HG03432 (cell line): ENCODE results near the gene TTC8.

Experiments
- ATAC-seq: cut with Tn5 transposase; IDR thresholded peaks from one replicate; pipeline ENCODE4 v1.9.1; 2021; ENCODE audit warnings: mild to moderate bottlenecking, moderate library complexity; ENCODE audit not compliant: unreplicated experiment

The TTC8 gene

DNA sequence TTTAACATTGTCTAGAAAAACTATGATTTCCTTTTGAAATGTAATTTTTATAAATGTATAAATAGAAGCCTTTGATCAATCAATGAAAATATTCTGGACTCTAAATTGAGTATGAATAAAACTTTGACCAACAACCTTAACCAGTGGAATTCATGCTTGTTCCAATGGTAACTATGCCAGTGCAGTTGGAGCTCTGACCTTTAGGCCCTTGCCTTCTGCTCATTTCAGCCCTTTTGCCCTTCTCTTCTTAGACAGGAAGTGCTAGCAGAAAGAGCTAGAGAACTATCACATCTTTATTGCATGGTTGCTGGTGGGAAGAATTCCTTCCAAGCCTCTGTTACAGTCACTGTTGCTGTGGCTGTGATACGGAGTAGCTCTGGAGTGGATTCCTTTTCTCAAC lies 39.7 kb downstream of the TTC8 start:
- ATAC-seq = no peak

DNA sequence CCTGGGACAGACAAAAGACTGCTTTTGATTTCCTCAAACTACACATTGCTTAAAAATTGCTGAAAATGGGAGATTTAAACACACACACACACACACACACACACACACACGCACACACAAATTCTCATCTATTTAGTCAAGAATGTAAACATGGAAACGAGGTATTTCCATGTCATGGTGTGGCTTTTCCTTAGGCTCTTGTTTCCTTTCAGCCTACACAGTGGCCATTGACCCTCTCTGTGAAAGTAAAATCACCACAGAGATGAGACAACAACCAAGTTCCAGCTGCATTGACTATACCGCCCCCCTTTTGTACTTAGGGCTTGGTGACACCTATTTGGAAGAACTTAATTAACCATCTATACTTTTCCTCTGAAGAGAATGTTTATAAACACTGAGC lies 41.9 kb downstream of the TTC8 start:
- ATAC-seq = no peak

DNA sequence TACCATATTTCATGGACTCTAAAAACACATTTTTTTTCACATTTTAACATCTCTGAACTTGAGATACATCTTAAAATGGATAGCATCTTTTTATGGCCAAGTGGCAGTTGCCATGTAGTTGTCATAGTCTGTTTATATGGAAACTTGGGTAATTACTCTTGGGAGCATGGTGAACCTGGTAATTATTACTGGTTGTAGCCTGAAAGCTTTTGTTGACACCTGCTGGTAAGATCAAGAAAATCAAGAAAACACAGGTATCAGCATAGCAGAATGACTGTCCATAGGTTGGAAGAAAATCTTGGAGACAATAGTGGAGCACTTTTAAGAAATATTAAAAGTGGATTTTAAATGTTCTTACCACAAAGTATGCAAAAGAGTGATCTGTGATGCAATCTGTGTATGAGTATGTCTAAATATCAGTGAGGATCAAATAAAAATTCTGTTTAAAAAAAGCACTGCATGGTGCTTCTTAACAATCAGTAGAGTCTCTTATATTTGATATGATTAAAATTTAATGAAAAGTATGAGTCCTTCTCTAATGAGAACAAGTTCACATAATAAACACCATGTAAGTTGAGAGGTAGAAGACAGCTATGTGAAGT lies 44.2 kb downstream of the TTC8 start:
- ATAC-seq = peak; percentile 50

DNA sequence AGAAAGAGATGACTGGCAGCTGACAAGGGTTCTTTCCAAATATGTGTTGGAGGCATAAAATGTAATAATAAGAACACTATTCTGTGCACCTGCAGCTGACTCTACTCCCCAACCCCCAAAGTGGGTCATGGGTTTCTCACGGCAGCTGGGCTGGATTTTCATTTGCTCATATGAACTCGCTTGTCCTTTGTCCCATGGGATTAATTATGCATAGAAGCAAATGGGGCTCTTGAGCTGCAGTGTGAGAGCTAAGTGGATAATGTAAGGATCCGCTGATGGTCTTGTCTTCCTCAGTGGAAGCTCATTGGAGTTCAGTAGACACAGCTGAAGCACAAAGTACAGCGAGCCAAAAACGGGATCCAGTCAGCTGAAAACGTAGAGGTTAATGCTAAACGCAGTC lies 46.3 kb downstream of the TTC8 start:
- ATAC-seq = no peak

DNA sequence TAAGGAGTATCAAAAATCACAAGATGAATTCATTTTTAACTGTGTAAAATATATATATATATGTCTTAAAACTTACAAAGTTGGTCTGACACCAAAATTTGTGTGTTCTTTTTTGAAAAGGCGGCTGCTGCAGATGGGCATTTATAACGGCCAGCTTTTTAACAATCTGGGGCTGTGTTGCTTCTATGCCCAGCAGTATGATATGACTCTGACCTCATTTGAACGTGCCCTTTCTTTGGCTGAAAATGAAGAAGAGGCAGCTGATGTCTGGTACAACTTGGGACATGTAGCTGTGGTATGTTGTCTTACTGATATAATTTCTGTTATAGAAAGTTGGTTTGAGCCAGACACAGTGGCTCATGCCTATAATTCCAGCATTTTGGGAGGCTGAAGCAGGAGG lies 47.0 kb downstream of the TTC8 start:
- ATAC-seq = no peak

DNA sequence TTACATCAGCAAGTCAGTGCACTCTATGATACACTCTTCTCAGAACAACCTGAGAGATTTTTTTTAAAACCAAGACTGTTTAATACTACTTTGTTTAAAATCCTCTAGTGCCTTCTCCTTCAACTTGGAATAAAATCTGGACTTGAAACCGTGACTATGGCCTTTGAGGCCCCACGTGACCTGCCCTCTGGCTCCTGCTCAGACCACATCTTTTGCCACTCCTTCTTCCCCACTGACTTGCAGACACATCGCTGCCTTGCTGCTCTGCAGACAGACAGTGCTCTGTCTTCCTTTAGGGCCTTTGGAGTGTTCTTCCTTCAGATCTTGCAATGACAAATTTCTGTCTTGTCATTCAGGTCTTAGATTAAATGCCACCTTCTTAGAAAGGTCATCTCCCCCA lies 48.5 kb downstream of the TTC8 start:
- ATAC-seq = no peak

DNA sequence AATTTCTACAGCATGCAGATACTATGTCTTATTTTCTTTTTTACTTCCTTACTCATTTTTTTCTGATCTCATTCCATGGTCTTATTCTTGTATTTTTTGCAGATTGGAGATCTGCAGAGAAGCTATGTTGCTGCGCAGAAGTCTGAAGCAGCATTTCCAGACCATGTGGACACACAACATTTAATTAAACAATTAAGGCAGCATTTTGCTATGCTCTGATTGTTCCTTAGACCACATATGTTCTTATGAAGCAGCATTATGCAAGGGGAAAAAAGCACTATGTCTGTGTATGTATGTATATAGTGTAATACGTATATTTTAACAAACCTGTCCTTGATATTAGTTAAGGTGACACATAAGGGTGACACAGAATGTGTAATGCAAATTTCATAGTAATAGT lies 52.7 kb downstream of the TTC8 start:
- no peak for ATAC-seq

DNA sequence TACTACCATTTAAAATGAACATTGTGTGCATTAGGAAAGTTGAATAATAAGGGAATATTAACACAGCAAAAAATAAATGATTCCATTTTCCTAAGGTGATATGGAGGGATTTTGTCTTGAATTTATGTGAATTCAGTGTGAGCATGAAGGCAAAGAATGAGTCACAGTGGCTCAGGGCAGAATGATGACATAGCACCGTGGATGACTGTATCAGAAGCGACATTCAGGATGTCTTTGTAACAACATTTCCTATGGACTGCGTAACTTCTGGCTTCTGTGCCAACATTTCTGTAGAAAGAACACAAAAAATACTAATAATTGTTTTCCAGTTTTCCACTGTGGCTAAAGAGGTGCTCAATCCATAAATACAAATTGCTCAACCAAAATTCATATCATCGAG lies 54.6 kb downstream of the TTC8 start:
- ATAC-seq = no peak

DNA sequence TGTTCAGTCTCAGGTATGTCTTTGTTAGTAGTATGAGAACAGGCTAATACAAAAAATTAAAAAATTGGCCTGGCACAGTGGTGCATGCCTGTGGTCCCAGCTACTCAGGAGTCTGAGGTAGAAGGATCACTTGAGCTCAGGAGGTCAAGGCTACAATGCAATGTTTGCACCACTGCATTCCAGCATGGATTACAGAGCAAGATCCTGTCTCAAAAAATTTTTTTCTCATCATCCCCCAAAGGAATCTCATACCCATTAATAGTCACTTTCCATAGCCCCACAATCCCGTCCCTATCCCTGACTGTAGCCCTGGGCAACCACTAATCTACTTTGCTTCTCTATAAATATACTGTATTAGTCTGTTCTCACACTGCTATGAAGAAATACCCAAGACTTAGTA lies 57.8 kb downstream of the TTC8 start:
- ATAC-seq = no peak

DNA sequence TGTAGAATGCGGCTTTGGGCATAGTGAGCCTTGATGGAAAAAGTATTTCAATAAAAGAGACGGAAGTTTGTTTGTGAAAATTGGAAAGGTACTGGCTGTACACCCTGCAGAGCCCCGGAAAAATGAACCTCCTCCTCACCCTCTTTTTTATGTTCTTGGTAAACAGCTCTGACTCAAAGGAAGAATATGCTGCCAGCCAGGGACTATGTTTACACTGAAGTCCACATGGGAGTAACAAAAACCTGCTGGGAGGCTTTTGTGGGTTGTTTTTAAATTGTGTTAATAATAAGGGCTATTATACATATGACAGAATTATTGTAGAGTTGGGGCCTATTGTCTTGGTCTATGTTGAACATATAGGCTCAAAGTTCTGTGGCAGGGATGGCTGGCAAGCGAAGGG lies 70.7 kb downstream of the TTC8 start:
- no peak for ATAC-seq

DNA sequence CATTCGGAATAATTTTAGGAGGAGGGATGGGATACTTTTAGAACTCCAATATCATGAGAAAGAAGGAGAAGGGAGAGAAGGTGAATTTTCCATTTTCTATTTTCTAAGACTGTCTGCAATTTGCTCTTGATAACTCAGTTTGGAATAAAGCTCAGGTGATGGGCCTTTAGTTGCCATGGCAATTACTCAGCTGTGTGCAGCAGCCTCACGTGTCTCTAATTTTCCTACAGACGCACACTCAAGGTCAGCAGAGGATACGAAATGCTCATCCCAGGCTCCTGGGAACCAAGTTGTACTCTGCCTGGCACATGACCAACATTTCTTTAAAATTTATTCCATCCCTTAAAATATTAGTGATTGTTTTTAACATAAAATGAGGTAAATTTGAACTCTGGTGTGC lies 76.7 kb downstream of the TTC8 start:
- no peak for ATAC-seq

DNA sequence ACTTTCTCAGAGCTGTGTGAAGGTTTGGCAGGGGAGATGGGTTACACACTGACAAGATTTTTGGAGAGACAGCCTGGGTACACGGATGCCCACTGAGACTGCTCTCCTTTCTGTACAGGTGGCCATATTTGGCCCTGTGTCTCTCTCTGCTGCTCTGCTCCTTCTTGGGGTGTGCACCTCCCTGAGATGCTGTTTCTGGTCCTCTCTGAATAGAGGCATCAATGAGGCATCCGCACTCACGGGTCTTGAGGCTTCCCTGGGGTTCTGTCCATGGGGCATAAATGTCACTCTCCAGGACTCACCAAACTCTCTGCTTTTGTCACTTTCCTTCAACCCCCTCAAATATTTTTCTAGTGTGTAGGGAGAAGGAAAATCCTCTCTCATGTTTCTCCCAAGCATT lies 77.5 kb downstream of the TTC8 start:
- ATAC-seq = no peak

DNA sequence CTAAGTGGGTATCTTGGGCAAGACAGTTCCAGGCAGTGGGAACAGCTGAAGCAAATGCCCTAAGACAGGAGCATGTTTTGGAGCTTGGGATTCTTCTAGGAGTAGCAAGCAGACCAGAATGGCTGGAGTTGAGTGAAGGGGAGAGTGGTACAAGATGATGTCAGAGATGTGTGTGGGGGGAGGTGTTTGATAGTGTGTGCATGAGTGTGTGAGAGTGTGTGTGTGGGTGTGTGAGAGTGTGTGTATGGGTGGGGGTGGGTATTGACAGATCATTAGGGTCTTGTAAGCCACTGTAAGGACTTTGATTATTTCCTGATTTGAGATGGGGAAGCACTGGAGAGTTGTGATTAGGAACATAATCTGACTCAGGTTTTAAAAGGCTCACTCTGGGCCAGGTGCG lies 78.4 kb downstream of the TTC8 start:
- no peak for ATAC-seq

DNA sequence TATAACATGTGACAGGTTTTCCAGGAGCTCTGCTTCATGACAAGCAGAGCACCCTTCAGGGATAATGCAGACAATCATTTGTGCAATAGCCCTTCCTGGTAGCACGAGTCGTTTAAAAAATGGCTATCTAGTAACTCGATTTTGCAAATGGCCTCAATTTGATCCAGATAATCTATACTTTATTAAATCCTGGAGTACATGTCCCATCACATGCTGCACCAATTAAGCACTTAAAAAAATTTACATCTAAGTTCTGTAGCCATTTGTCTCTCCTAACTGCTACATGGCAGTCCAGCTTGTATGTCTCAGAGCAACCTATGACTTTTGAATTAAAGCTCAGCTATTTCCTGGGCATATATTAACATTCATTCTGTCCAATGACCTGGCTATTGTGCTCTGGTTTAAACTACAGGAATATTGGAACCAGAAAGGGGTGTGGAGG lies 79.8 kb downstream of the TTC8 start:
- no peak for ATAC-seq

DNA sequence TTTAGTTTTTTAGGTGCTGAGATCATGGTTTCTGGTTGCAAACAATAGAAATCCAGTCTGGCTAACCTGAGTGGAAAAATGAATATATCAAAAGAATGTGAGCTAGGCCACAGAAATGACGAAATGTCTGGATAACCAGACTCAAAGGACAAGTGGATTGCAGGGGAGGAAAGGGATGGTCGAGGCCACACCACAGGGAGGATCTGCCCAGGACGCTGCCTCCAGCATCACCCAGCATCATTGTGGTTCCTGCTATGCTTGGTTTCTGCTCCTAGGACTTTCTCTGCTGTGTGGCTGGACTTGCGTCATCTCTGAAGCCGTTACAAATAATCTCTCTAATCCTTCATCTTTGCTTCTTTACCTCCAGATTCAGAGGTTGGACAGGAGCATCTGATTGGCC lies 80.4 kb downstream of the TTC8 start:
- ATAC-seq = no peak

DNA sequence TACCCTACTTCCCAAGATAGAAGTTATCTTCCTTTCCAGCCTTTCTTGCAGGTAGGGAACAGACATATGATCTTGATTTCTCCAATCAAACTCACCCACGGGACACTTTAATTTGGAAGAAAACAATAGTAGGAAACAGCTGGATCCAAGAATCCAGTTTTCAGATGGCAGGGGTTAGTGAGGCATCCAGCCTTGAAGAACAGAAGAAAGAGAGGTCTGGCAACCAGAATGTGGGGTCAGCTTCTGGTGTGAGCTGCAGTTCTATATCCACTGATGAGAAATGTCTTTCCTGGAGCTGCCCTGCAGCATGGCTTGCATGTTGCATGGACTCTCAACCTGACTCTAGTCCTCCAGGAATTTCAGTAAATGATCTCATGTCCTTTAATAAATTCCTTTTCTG lies 83.8 kb downstream of the TTC8 start:
- ATAC-seq = no peak

DNA sequence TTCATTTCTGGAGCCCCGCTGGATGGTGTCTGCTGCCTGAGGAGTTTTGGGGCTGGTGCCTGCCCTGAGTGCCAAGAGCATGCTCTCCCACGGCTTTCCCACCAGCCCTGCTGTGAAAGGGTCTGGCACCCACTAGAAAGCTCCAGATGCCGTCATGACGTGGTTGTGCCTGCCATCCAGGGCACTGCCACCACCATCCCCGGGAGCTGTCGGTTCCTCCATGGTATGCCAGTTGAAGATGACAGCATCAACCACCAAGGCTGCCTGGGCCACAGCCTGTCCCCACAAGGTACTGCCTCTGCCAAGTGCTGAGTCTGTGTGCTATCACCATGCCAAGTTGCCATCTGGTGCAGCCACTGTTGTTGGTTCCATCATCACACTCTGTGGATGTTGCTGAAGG lies 85.9 kb downstream of the TTC8 start:
- ATAC-seq = no peak

DNA sequence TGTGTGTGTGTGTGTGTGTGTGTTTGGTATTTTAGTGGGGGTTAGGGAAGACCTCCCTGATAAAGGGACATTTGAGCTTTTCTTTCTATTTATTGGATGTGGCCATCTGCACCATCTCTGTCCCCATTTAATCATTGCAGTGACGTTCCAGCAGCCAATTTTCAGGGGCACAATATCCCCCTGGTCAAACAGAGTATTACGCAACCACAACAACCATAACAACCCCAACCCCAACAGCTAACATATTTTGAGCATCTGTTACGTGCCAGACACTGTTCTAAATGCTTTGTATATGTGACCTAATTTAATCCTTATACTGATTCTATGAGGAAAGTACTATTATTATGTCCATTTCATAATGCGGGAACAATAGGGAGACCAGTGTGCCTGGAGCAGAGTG lies 87.4 kb downstream of the TTC8 start:
- no peak for ATAC-seq

DNA sequence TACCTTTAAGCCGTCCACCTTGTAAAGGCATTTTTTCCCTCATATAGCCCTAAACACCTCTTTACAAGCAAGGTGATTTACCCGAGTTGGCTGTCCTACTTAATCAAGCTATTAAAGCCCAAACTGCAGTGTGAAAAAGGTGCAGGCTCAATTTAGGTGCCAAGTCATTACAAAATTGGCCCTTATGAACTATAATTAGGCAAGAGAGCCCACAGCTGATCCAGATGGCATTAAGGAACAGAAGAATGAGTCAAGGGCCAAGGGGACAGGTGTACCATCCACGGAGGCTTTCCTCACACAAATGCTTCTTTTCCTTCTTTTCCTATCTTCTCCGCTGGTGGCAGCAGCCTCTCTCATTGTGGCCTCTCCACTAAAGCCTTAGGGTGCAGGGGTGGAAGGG lies 90.5 kb downstream of the TTC8 start:
- ATAC-seq = no peak

DNA sequence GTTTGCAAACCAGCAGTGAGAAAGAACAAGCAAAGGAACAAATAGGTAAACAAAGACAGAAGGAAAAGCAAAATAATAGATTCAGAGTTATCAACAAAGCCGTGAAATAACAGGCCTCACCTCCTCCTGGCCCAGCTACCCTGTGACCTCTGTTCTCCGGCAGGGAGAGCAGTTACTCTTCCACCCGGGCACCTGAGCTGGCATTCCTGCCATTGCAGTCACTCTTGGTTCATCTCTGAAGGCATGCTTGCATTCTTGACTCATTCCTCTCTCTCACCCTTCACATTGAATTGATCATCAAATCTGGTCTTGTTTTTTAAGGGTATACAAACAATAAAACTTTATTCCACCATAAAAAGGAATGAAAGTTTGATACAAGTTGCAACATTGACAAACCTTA lies 95.1 kb downstream of the TTC8 start:
- no peak for ATAC-seq
